GM13976 (cell line): ENCODE data around the gene MED14.

Experiments used
- DNase-seq: peaks from one replicate; pipeline ENCODE4 v3.0.0; 2012; ENCODE audit warnings: low spot score
- CTCF ChIP-seq: IDR thresholded peaks from 2 replicates; pipeline ENCODE4 v1.5.1; 2012; ENCODE audit warnings: borderline replicate concordance, mild to moderate bottlenecking; ENCODE audit not compliant: insufficient read depth; ENCODE audit errors: extremely low read depth, missing control alignments, control extremely low read depth
- in situ Hi-C: fragments of 300-500 bp; cut with MboI; formaldehyde crosslinking; loops from one replicate; pipeline ENCODE4 v1.12.0; 2022; ENCODE audit warnings: low sequenced_read_pairs, mixed read lengths, inconsistent platforms; ENCODE audit not compliant: unreplicated experiment

The MED14 gene

DNA sequence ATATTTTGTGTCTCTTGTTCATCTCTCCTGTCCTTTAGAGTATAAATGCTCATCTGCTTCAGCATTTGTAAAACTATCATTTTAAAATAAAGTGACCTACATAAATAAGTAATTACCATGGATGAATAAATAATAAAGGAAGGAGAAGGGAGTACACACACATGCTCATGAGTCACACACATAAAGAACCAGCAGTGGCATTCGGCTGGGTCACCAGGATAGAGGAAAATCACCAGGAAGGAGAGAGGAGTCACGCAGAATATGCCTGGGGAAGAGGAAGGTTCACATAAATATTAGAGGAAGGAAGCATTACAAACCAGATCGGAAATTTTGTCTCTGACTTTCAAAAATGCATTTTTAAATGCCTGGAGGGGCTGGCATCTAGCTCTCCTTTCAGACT lies 38.5 kb upstream of the MED14 start:
- no peak for DNase-seq
- no peak for TF ChIP-seq CTCF
- in situ Hi-C loops = no loop called here

DNA sequence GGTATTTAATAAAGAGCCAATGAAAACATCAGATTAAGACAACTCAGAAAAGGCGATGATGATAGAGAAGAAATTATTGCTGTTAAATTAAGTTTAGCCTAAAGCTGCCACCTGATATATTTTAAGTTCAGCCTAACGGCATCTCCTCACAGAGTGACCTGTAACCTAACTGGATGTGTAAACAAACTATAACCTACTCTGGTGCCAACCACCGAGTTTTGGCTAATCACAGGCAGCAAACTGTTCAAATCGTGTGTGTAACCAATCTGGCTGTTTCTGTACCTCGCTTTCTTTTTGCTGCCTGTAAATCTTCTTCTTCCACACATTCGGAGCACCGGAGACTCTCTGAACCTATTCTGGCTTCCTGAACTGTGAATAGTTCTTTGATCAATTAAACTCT lies 37.8 kb upstream of the MED14 start:
- in situ Hi-C loops = no loop called here
- DNase-seq = no peak
- TF ChIP-seq CTCF = no peak

GRCh38 chrX:40772290-40772689 lies 36.9 kb upstream of the MED14 start:
- in situ Hi-C loops = no loop called here
- no peak for DNase-seq
- no peak for TF ChIP-seq CTCF

DNA sequence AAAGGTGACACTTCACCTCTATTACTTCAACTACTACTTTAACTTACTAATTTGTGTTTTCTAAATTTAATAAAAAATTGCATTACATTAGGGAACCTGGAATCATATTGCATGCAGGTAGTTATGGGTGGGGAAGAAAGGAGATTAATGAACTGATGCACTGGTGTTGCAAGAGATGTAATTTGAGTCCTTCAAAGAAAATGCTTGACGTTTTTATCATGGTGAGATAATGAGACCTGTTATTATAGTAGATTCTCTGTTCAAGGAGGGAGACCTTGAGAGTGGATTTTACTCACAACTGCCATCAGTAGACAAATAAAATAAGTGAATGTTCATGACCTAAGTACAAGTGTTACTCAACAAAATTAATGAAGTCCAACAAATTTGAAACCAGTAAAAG lies 26.4 kb upstream of the MED14 start:
- no peak for DNase-seq
- TF ChIP-seq CTCF = no peak
- in situ Hi-C loops = no loop called here

DNA sequence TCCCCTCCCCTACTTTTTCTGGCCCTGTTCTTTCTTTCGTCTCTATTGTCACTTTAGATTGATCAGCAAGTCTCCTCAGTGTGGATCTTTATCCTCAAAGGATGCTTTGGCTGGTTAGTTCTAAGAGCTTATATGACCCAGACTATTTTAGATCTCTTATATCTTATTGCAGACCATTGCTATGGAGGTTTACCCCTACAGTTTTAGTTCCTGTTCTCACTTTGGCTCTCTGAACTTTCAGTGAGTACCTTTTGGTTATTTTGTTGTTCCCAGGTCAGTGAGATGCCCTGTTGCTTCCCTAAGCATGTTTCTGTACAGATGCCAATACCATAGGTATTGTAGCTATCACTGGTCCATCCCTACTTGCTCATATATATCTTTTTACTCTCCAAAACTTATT lies 24.0 kb upstream of the MED14 start:
- no peak for DNase-seq
- TF ChIP-seq CTCF = no peak
- in situ Hi-C loops = no loop called here

- no peak for TF ChIP-seq CTCF
- in situ Hi-C loops = no loop called here
- no peak for DNase-seq
Measured at GRCh38 chrX:40757058-40757457, 21.7 kb upstream of the MED14 start.
